Measurements from ENCODE around the gene GALNT17.

GRCh38 chr7:71752171-71752935 lies 620.4 kb downstream of the GALNT17 start:
- no peak for TF ChIP-seq EZH2 (IDR thresholded peaks at IDR 0.05; ENCODE audit: borderline replicate concordance, low read depth, low read length, severe bottlenecking)
- TF ChIP-seq, protein P1, sequence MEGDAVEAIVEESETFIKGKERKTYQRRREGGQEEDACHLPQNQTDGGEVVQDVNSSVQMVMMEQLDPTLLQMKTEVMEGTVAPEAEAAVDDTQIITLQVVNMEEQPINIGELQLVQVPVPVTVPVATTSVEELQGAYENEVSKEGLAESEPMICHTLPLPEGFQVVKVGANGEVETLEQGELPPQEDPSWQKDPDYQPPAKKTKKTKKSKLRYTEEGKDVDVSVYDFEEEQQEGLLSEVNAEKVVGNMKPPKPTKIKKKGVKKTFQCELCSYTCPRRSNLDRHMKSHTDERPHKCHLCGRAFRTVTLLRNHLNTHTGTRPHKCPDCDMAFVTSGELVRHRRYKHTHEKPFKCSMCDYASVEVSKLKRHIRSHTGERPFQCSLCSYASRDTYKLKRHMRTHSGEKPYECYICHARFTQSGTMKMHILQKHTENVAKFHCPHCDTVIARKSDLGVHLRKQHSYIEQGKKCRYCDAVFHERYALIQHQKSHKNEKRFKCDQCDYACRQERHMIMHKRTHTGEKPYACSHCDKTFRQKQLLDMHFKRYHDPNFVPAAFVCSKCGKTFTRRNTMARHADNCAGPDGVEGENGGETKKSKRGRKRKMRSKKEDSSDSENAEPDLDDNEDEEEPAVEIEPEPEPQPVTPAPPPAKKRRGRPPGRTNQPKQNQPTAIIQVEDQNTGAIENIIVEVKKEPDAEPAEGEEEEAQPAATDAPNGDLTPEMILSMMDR (IDR thresholded peaks at IDR 0.05; ENCODE audit: borderline replicate concordance, extremely low read depth, low read length, poor library complexity, severe bottlenecking) = peak; percentile 43

All from DND-41 (cell line).